Smooth muscle cell (in vitro differentiated cells): Measurements from ENCODE around the gene IRF8. TPM values are rescaled to one million over a fixed set of nuclear protein-coding genes. Genes with fewer than 3 reads are reported as not detected.

Experiments
- DNase-seq: peaks from one replicate; lab custom pipeline; 2025; ENCODE audit not compliant: unreplicated experiment; lab: John Stamatoyannopoulos, UW
- H2AFZ ChIP-seq: fragments of 200-600 bp; sonication (generic); 2 replicates; pipeline ENCODE4 v1.6.0; 2016; ENCODE audit warnings: antibody characterized with exemption, low read depth, mild to moderate bottlenecking
- H3F3A ChIP-seq: fragments of 200-600 bp; sonication (generic); 2 replicates; pipeline ENCODE4 v1.6.0; 2017; ENCODE audit warnings: antibody characterized with exemption, low read depth
- H3K27ac ChIP-seq: fragments of 200-600 bp; sonication (generic); 2 replicates; pipeline ENCODE4 v1.5.1; 2016; ENCODE audit warnings: low read depth, mild to moderate bottlenecking
- H3K27me3 ChIP-seq: fragments of 200-600 bp; sonication (generic); 2 replicates; pipeline ENCODE4 v1.6.1; 2016; ENCODE audit warnings: low read depth, mild to moderate bottlenecking
- H3K36me3 ChIP-seq: fragments of 200-600 bp; sonication (generic); 2 replicates; pipeline ENCODE4 v1.5.1; 2016; ENCODE audit warnings: low read depth
- H3K4me1 ChIP-seq: fragments of 200-600 bp; sonication (generic); 2 replicates; pipeline ENCODE4 v1.5.1; 2016; ENCODE audit warnings: low read depth
- H3K4me2 ChIP-seq: fragments of 200-600 bp; sonication (generic); 2 replicates; pipeline ENCODE4 v1.6.0; 2016; ENCODE audit warnings: mild to moderate bottlenecking
- H3K4me3 ChIP-seq: fragments of 200-600 bp; sonication (generic); 2 replicates; pipeline ENCODE4 v1.5.1; 2016; ENCODE audit warnings: mild to moderate bottlenecking
- H3K79me2 ChIP-seq: fragments of 200-600 bp; sonication (generic); 2 replicates; pipeline ENCODE4 v1.6.0; 2016; ENCODE audit warnings: low read depth, mild to moderate bottlenecking
- H3K9ac ChIP-seq: fragments of 200-600 bp; sonication (generic); 2 replicates; pipeline ENCODE4 v1.6.0; 2016; ENCODE audit warnings: low read depth
- H3K9me3 ChIP-seq: fragments of 200-600 bp; sonication (generic); replicated peaks from 2 replicates; pipeline ENCODE4 v1.5.1; 2016; ENCODE audit warnings: low read depth
- H4K20me1 ChIP-seq: fragments of 200-600 bp; sonication (generic); 2 replicates; pipeline ENCODE4 v1.6.0; 2016; ENCODE audit warnings: low read depth
- CTCF ChIP-seq: fragments of 200-600 bp; sonication (generic); IDR thresholded peaks from 2 replicates; pipeline ENCODE4 v1.5.1; 2017; ENCODE audit warnings: borderline replicate concordance, mild to moderate bottlenecking, antibody characterized with exemption; ENCODE audit not compliant: insufficient read depth, poor library complexity, severe bottlenecking
- WGBS: methylation state at CpG from one replicate; pipeline ENCODE4 v1.1.7; 2016; ENCODE audit warnings: low lambda C conversion rate; 5-methylcytosine and 5-hydroxymethylcytosine counted together
- polyA plus RNA-seq: library from polyadenylated mRNA; unstranded; fragments of >200 nt; fragmentation: Nextera tagmentation; extraction: Ambion mirVana; gene quantifications from 2 replicates; pipeline ENCODE4 v1.2.1, GENCODE V29; 2016
- total RNA-seq: library from RNA; depleted of rRNA; stranded (reverse); fragments of >200 nt; gene quantifications from 2 replicates; pipeline ENCODE4 v1.2.3, GENCODE V29; 2014

The IRF8 gene
- total and polyA plus RNA-seq, 2 experiments from 2014 or later, result 0.88 to 3.4 TPM

DNA sequence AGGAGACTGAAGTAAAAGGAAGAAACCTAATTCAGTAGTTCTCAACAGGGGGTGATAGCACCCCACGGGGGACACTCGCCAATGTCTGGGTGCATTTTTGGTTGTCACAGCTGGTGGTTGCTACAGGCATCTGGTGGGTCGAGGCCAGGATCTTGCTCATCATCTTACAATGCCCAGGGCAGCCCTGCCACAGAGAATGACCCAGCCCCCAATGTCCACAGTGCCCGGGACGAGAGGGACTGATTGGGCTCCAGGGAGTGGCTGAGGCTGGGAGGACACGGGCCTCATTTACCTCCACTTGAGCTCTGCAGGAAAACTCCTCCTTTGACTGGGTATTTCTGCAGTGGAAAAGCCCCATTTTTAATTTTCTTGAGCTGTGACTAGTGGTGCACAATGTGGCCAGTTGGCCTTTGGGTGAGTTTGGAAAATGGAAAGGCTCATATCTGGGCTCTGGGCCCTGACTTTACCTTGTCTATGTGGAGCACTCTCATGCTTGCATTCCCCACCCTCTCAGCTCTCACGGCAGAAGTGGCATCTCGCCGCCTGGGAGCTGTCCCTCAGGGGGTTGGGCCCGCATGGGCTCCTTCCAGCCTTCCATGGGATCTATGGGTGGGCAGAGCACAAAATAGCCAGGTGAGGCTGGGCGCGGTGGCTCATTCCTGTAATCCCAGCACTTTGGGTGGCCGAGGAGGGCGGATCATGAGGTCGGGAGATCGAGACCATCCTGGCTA is 37.7 kb upstream of the IRF8 start:
- Histone ChIP-seq H3K9ac (no peak overlapping the region), H3K9me3 (no peaks in the 10 kb centered on the region), H4K20me1 (no peaks in the 10 kb centered on the region), H3K4me3 (no peak overlapping the region), H3K36me3 (no peaks in the 10 kb centered on the region), H3K4me2 (no peak overlapping the region), H3K4me1 (no peaks in the 10 kb centered on the region), H3F3A (no peaks in the 10 kb centered on the region), H3K79me2 (no peaks in the 10 kb centered on the region), H3K27ac (no peak overlapping the region), H3K27me3 (peaks cover 10% of the 10 kb centered on the region), H2AFZ (no peak overlapping the region)
- DNase-seq, result no peak
- TF ChIP-seq CTCF, result no peak
- 93% methylated on average over 16 of the region's 16 CpGs for WGBS

- H3K4me3 ChIP-seq, result no peak overlapping the region
- H3K36me3 ChIP-seq, result no peaks in the 10 kb centered on the region
- H3K27me3 ChIP-seq, result peaks cover under 1% of the 10 kb centered on the region
- no peaks in the 10 kb centered on the region for H4K20me1 ChIP-seq
- no peak for DNase-seq
- H3F3A ChIP-seq, result no peaks in the 10 kb centered on the region
- H3K27ac ChIP-seq, result no peak overlapping the region
- no peaks in the 10 kb centered on the region for H3K9me3 ChIP-seq
- TF ChIP-seq CTCF, result no peak
- H2AFZ ChIP-seq, result no peak overlapping the region
- no peak overlapping the region for H3K4me2 ChIP-seq
- H3K79me2 ChIP-seq, result no peaks in the 10 kb centered on the region
- H3K4me1 ChIP-seq, result no peaks in the 10 kb centered on the region
- WGBS, result 96% methylated on average over 18 of the region's 19 CpGs
- H3K9ac ChIP-seq, result no peak overlapping the region
Measured at GRCh38 chr16:85862476-85863383, 36.2 kb upstream of the IRF8 start.

GRCh38 chr16:85863384-85863774 is 35.6 kb upstream of the IRF8 start:
- no peaks in the 10 kb centered on the region for H3K79me2 ChIP-seq
- no peak overlapping the region for H3K4me3 ChIP-seq
- TF ChIP-seq CTCF, result no peak
- no peaks in the 10 kb centered on the region for H3K27me3 ChIP-seq
- H3K27ac ChIP-seq, result no peak overlapping the region
- no peak overlapping the region for H3K9ac ChIP-seq
- H4K20me1 ChIP-seq, result no peaks in the 10 kb centered on the region
- no peaks in the 10 kb centered on the region for H3K4me1 ChIP-seq
- DNase-seq, result no peak
- H2AFZ ChIP-seq, result no peak overlapping the region
- no peak overlapping the region for H3K4me2 ChIP-seq
- no peaks in the 10 kb centered on the region for H3K36me3 ChIP-seq
- no peaks in the 10 kb centered on the region for H3K9me3 ChIP-seq
- 93% methylated on average over 5 of the region's 5 CpGs for WGBS
- H3F3A ChIP-seq, result no peaks in the 10 kb centered on the region
